ENCODE results near the gene SP7. TPM values are rescaled to one million over a fixed set of nuclear protein-coding genes. Genes with fewer than 3 reads are reported as not detected.

SP7 gene
- total and polyA plus RNA-seq, 2 donors from 2014 or later = not detected

DNA sequence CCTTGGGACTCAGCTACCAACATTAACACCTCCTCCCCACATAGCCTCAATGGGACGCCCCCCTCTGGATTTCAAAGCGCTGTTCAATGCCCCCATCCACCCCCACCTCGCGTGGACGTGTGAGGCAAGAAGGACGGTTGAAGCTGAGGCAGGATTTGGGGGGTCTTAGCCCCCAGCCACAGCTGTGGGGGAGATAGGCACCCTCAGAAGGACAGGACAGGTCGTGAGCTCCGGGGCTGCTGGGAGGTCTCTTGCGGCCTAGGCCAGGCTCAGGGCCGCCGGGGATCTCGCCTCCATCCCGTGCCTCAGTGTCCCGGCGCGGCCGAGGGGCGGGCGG, 8.3 kb upstream of the SP7 start:
- Histone ChIP-seq H3K9ac (ENCODE audit: low read length in 3 of 3) (peak overlapping the region in 1 of 3 donors; percentile 55), H3K27me3 (ENCODE audit: control insufficient read depth, insufficient read depth, low read length) (no peaks in the 10 kb centered on the region), H3K36me3 (ENCODE audit: control insufficient read depth in 2 of 3, insufficient read depth in 3 of 3, low read length in 3 of 3) (no peaks in the 10 kb centered on the region), H3K9me3 (ENCODE audit: control insufficient read depth in 2 of 3, insufficient read depth in 1 of 3, low read length in 3 of 3) (no peaks in the 10 kb centered on the region), H3K4me3 (ENCODE audit: low read length in 3 of 3) (peak overlapping the region in 1 of 3 donors; percentile 42), H3K4me1 (ENCODE audit: control insufficient read depth in 2 of 3, insufficient read depth in 2 of 3, low read depth in 1 of 3, low read length in 3 of 3) (peaks cover 0 to 12% (median 0%) of the 10 kb centered on the region in 3 donors), H3K27ac (ENCODE audit: low read depth in 2 of 2, low read length in 2 of 2) (no peak overlapping the region)
- DNase-seq (no peak), FAIRE-seq (no peak)
- intact Hi-C loops (cut with DNase I) = no loop called here
- TF ChIP-seq, protein P1, sequence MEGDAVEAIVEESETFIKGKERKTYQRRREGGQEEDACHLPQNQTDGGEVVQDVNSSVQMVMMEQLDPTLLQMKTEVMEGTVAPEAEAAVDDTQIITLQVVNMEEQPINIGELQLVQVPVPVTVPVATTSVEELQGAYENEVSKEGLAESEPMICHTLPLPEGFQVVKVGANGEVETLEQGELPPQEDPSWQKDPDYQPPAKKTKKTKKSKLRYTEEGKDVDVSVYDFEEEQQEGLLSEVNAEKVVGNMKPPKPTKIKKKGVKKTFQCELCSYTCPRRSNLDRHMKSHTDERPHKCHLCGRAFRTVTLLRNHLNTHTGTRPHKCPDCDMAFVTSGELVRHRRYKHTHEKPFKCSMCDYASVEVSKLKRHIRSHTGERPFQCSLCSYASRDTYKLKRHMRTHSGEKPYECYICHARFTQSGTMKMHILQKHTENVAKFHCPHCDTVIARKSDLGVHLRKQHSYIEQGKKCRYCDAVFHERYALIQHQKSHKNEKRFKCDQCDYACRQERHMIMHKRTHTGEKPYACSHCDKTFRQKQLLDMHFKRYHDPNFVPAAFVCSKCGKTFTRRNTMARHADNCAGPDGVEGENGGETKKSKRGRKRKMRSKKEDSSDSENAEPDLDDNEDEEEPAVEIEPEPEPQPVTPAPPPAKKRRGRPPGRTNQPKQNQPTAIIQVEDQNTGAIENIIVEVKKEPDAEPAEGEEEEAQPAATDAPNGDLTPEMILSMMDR (IDR thresholded peaks at IDR 0.05; ENCODE audit: borderline replicate concordance, extremely low read depth, insufficient read depth) = no peak

DNA sequence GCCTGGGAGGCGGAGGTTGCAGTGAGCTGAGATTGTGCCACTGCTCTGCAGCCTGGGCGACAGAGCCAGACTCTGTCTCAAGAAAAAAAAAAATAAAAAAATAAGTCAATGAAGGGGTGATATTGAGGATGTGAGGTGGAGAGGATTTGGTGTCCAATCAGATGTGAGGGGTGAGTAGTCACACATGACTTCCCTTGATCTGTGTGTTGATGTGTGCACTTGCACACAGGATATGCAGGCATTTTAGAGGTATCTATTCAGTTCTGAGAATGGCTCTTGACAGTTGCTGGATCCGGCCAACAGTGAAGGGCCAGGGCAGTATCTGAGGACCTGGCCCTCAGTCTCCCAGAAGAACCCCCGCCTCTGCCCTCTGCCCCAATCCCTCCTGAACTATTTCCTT, 7.8 kb upstream of the SP7 start:
- no peak overlapping the region for H3K27ac ChIP-seq (ENCODE audit: low read depth in 2 of 2, low read length in 2 of 2)

DNA sequence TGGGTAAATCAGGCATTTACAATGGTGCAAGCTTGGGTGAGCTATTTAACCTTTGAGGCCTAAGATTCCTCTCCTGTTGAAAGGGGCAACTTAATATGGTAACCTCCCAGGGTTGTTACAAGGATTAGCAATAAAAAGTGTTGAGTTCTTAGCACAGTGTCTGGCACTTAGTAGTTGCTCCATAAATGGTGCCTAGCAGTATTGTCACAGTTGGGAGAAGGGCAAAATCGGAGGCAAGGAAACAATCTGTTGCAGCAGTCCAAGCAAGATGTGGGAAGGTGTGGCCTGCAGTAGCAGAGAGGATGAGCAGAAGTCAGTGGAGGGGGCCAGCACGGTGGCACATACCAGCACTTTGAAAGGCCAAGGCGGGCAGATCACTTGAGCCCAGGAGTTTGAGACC, 7.3 kb upstream of the SP7 start:
- H3K27ac ChIP-seq (ENCODE audit: low read depth in 2 of 2, low read length in 2 of 2) = no peak overlapping the region
- peaks cover 0 to 12% (median 0%) of the 10 kb centered on the region in 3 donors for H3K4me1 ChIP-seq (ENCODE audit: control insufficient read depth in 2 of 3, insufficient read depth in 2 of 3, low read depth in 1 of 3, low read length in 3 of 3)
- TF ChIP-seq, protein P1 (IDR thresholded peaks at IDR 0.05; ENCODE audit: borderline replicate concordance, extremely low read depth, insufficient read depth) = no peak
- H3K27me3 ChIP-seq (ENCODE audit: control insufficient read depth, insufficient read depth, low read length) = no peaks in the 10 kb centered on the region
- H3K4me3 ChIP-seq (ENCODE audit: low read length in 3 of 3) = no peak overlapping the region
- intact Hi-C loops (cut with DNase I) = no loop called here
- H3K9me3 ChIP-seq (ENCODE audit: control insufficient read depth in 2 of 3, insufficient read depth in 1 of 3, low read length in 3 of 3) = no peaks in the 10 kb centered on the region
- no peak overlapping the region for H3K9ac ChIP-seq (ENCODE audit: low read length in 3 of 3)
- no peaks in the 10 kb centered on the region for H3K36me3 ChIP-seq (ENCODE audit: control insufficient read depth in 2 of 3, insufficient read depth in 3 of 3, low read length in 3 of 3)
- FAIRE-seq = no peak
- DNase-seq = no peak

More for the DNA sequence above, 7.8 kb upstream of the SP7 start:
- Histone ChIP-seq H3K4me3 (ENCODE audit: low read length in 3 of 3) (no peak overlapping the region), H3K4me1 (ENCODE audit: control insufficient read depth in 2 of 3, insufficient read depth in 2 of 3, low read depth in 1 of 3, low read length in 3 of 3) (peaks cover 0 to 12% (median 0%) of the 10 kb centered on the region in 3 donors), H3K36me3 (ENCODE audit: control insufficient read depth in 2 of 3, insufficient read depth in 3 of 3, low read length in 3 of 3) (no peaks in the 10 kb centered on the region), H3K27me3 (ENCODE audit: control insufficient read depth, insufficient read depth, low read length) (no peaks in the 10 kb centered on the region), H3K9me3 (ENCODE audit: control insufficient read depth in 2 of 3, insufficient read depth in 1 of 3, low read length in 3 of 3) (no peaks in the 10 kb centered on the region), H3K9ac (ENCODE audit: low read length in 3 of 3) (no peak overlapping the region)
- no peak for DNase-seq
- TF ChIP-seq, protein P1 (IDR thresholded peaks at IDR 0.05; ENCODE audit: borderline replicate concordance, extremely low read depth, insufficient read depth) = no peak
- intact Hi-C loops (cut with DNase I) = no loop called here
- FAIRE-seq = no peak

DNA sequence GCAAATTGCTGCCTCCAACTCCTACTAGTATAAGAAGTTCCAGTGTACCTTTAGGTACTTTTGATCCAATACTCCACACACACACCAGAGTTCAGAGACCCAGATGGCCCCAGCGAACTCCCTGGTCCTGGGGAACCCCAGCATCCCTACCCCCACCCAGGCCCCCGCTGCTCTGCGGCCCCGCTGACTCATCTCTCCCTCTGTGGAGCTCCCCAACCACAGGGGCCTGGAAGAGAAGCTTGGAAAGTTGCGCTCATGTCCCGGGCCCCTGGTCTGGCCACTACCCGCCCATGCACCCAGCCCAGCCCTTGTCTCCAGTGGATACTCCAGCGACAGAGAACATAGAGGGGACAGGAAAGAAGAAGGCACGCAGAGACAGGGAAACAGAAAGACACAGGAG, 4.2 kb upstream of the SP7 start:
- TF ChIP-seq, protein P1 (IDR thresholded peaks at IDR 0.05; ENCODE audit: borderline replicate concordance, extremely low read depth, insufficient read depth) = no peak
- Histone ChIP-seq H3K4me1 (ENCODE audit: control insufficient read depth in 2 of 3, insufficient read depth in 2 of 3, low read depth in 1 of 3, low read length in 3 of 3) (peaks cover 0 to 7% (median 0%) of the 10 kb centered on the region in 3 donors), H3K27ac (ENCODE audit: low read depth in 2 of 2, low read length in 2 of 2) (no peak overlapping the region), H3K27me3 (ENCODE audit: control insufficient read depth, insufficient read depth, low read length) (peaks cover 2% of the 10 kb centered on the region), H3K4me3 (ENCODE audit: low read length in 3 of 3) (no peak overlapping the region), H3K36me3 (ENCODE audit: control insufficient read depth in 2 of 3, insufficient read depth in 3 of 3, low read length in 3 of 3) (no peaks in the 10 kb centered on the region), H3K9ac (ENCODE audit: low read length in 3 of 3) (no peak overlapping the region), H3K9me3 (ENCODE audit: control insufficient read depth in 2 of 3, insufficient read depth in 1 of 3, low read length in 3 of 3) (no peaks in the 10 kb centered on the region)
- DNase-seq (no peak), FAIRE-seq (no peak)
- intact Hi-C loops (cut with DNase I) = no loop called here
